IMR-90 (cell line): ENCODE measurements around the gene FKBP14. TPM values are rescaled to one million over a fixed set of nuclear protein-coding genes. Genes with fewer than 3 reads are reported as not detected.

Source experiments
- ATAC-seq: fragments of 200-7000 bp; cut with Tn5 transposase; 2 replicates; pipeline ENCODE4 v1.9.1; 2020; ENCODE audit warnings: low read depth, mild to moderate bottlenecking, moderate library complexity
- BruUV-seq: library from RNA; stranded (reverse); fragments of 400-500 nt; replicated peaks from 2 replicates; lab custom pipeline; 2021; lab: Mats Ljungman, UMichigan
- CTCF ChIA-PET: fragments of 300-600 bp; formaldehyde crosslinking; extraction: SDS; loops from one replicate; lab custom pipeline; 2021; ENCODE audit warnings: antibody characterized with exemption; lab: Yijun Ruan, JAX
- POLR2A ChIA-PET: fragments of 300-600 bp; sonication (Branson Sonifier 250); formaldehyde crosslinking; loops from one replicate; lab custom pipeline; 2022; ENCODE audit warnings: antibody characterized with exemption; ENCODE audit not compliant: unreplicated experiment; lab: Charles Lee
- DNase-seq: peaks from one replicate; pipeline ENCODE4 v3.0.0; 2013
- H2AFZ ChIP-seq: replicated peaks from 2 replicates; pipeline ENCODE3; 2013; ENCODE audit warnings: low read length, mild to moderate bottlenecking; ENCODE audit not compliant: poor library complexity
- H2AK5ac ChIP-seq: 2 replicates; pipeline ENCODE4 v1.6.1; 2013; ENCODE audit warnings: low read depth, low read length, inconsistent platforms
- H2AK9ac ChIP-seq: replicated peaks from 2 replicates; pipeline ENCODE3; 2013; ENCODE audit warnings: mild to moderate bottlenecking, low read depth, low read length, moderate library complexity; ENCODE audit not compliant: poor library complexity
- H2BK120ac ChIP-seq: 2 replicates; pipeline ENCODE4 v1.6.1; 2013; ENCODE audit warnings: low read depth, low read length, inconsistent platforms
- H2BK15ac ChIP-seq: 3 replicates; pipeline ENCODE4 v1.6.1; 2013; ENCODE audit warnings: low read depth, low read length, inconsistent platforms
- H2BK20ac ChIP-seq: 2 replicates; pipeline ENCODE4 v1.6.1; 2013; ENCODE audit warnings: low read depth, mild to moderate bottlenecking, inconsistent platforms, low read length, moderate library complexity
- H2BK5ac ChIP-seq: 2 replicates; pipeline ENCODE4 v1.6.1; 2013; ENCODE audit warnings: mild to moderate bottlenecking, low read depth, low read length, inconsistent platforms; ENCODE audit not compliant: poor library complexity, severe bottlenecking
- H3K14ac ChIP-seq: replicated peaks from 2 replicates; pipeline ENCODE4 v1.6.1; 2013; ENCODE audit warnings: low read depth, low read length, inconsistent platforms
- H3K18ac ChIP-seq: 2 replicates; pipeline ENCODE4 v1.6.1; 2013; ENCODE audit warnings: low read depth, low read length, control low read depth
- H3K23ac ChIP-seq: 2 replicates; pipeline ENCODE4 v1.6.1; 2013; ENCODE audit warnings: low read depth, low read length, inconsistent platforms
- H3K27ac ChIP-seq: 2 replicates; pipeline ENCODE4 v1.5.1; 2013; ENCODE audit warnings: mild to moderate bottlenecking, control low read depth, low read length; ENCODE audit not compliant: insufficient read depth
- H3K27me3 ChIP-seq: 2 replicates; pipeline ENCODE4 v1.6.1; 2013; ENCODE audit warnings: low read length; ENCODE audit not compliant: control insufficient read depth, insufficient read depth
- H3K36me3 ChIP-seq: 2 replicates; pipeline ENCODE4 v1.6.1; 2013; ENCODE audit warnings: low read length, mixed read lengths; ENCODE audit not compliant: control insufficient read depth, insufficient read depth
- H3K4ac ChIP-seq: 2 replicates; pipeline ENCODE4 v1.6.1; 2013; ENCODE audit warnings: low read depth, low read length, inconsistent platforms
- H3K4me1 ChIP-seq: 2 replicates; pipeline ENCODE4 v1.6.1; 2013; ENCODE audit warnings: low read length, mixed read lengths; ENCODE audit not compliant: control insufficient read depth, insufficient read depth
- H3K4me2 ChIP-seq: 2 replicates; pipeline ENCODE4 v1.6.1; 2013; ENCODE audit warnings: low read depth, mild to moderate bottlenecking, control low read depth, low read length, moderate library complexity
- H3K4me3 ChIP-seq: 2 replicates; pipeline ENCODE4 v1.5.1; 2013; ENCODE audit warnings: low read depth, mild to moderate bottlenecking, control low read depth, low read length, moderate library complexity; ENCODE audit not compliant: insufficient read depth
- H3K56ac ChIP-seq: 2 replicates; pipeline ENCODE4 v1.6.1; 2013; ENCODE audit warnings: low read length, inconsistent platforms; ENCODE audit not compliant: insufficient read depth; ENCODE audit errors: extremely low read depth
- H3K79me1 ChIP-seq, 2 experiments: 2 replicates each; pipeline ENCODE4 v1.6.1; 2013; ENCODE audit warnings: low read length in 2 of 2, inconsistent platforms in 1 of 2, low read depth in 1 of 2
- H3K9ac ChIP-seq: 2 replicates; pipeline ENCODE4 v1.6.1; 2013; ENCODE audit warnings: low read depth, low read length, control low read depth
- H3K9me1 ChIP-seq: 2 replicates; pipeline ENCODE4 v1.6.1; 2013; ENCODE audit warnings: low read length, inconsistent platforms; ENCODE audit not compliant: insufficient read depth
- H3K9me3 ChIP-seq: 2 replicates; pipeline ENCODE4 v1.6.1; 2013; ENCODE audit warnings: low read length; ENCODE audit not compliant: control insufficient read depth, insufficient read depth
- H4K20me1 ChIP-seq: 2 replicates; pipeline ENCODE4 v1.6.1; 2013; ENCODE audit warnings: low read length, inconsistent platforms; ENCODE audit not compliant: insufficient read depth
- H4K5ac ChIP-seq: 2 replicates; pipeline ENCODE4 v1.6.1; 2013; ENCODE audit warnings: mild to moderate bottlenecking, low read depth, low read length, control low read depth
- H4K8ac ChIP-seq, 2 experiments: 2 replicates each; pipeline ENCODE4 v1.6.1; 2013; ENCODE audit warnings: low read depth in 2 of 2, low read length in 2 of 2, control low read depth in 1 of 2, inconsistent platforms in 1 of 2
- H4K91ac ChIP-seq: 2 replicates; pipeline ENCODE4 v1.6.1; 2013; ENCODE audit warnings: low read depth, low read length, inconsistent platforms; ENCODE audit not compliant: insufficient read depth
- BHLHE40 ChIP-seq: fragments of 150-350 bp; IDR thresholded peaks from 2 replicates; pipeline ENCODE4 v1.6.1; 2016; ENCODE audit warnings: mild to moderate bottlenecking, low read depth, low read length
- CEBPB ChIP-seq: IDR thresholded peaks from 2 replicates; pipeline ENCODE4 v1.6.1; 2012; ENCODE audit warnings: low read depth, low read length, improper control_type of control experiment
- CHD1 ChIP-seq: IDR thresholded peaks from 2 replicates; pipeline ENCODE4 v1.6.1; 2012; ENCODE audit warnings: low read depth, low read length, improper control_type of control experiment
- FOS ChIP-seq: fragments of 150-350 bp; IDR thresholded peaks from 2 replicates; pipeline ENCODE4 v1.6.1; 2016; ENCODE audit warnings: low read depth, low read length
- MAFK ChIP-seq: IDR thresholded peaks from 2 replicates; pipeline ENCODE4 v1.6.1; 2012; ENCODE audit warnings: low read depth, low read length, improper control_type of control experiment
- MAZ ChIP-seq: IDR thresholded peaks from 2 replicates; pipeline ENCODE4 v1.6.1; 2012; ENCODE audit warnings: low read depth, mild to moderate bottlenecking, low read length, improper control_type of control experiment, moderate library complexity, borderline replicate concordance
- MXI1 ChIP-seq: IDR thresholded peaks from 2 replicates; pipeline ENCODE4 v1.6.1; 2012; ENCODE audit warnings: low read depth, mild to moderate bottlenecking, low read length, moderate library complexity, borderline replicate concordance
- NFE2L2 ChIP-seq: fragments of 150-350 bp; IDR thresholded peaks from 2 replicates; pipeline ENCODE4 v1.6.1; 2016; ENCODE audit warnings: low read depth, mild to moderate bottlenecking, low read length
- POLR2A ChIP-seq: IDR thresholded peaks from 2 replicates; pipeline ENCODE4 v1.6.1; 2012; ENCODE audit warnings: mild to moderate bottlenecking, low read depth, low read length
- RAD21 ChIP-seq: IDR thresholded peaks from 2 replicates; pipeline ENCODE4 v1.6.1; 2012; ENCODE audit warnings: low read length, improper control_type of control experiment
- RCOR1 ChIP-seq: IDR thresholded peaks from 2 replicates; pipeline ENCODE4 v1.6.1; 2012; ENCODE audit warnings: mild to moderate bottlenecking, low read length, improper control_type of control experiment; ENCODE audit not compliant: insufficient replicate concordance
- RFX5 ChIP-seq: IDR thresholded peaks from 2 replicates; pipeline ENCODE4 v1.8.0; 2012; ENCODE audit warnings: low read depth, mild to moderate bottlenecking, low read length, moderate library complexity
- SMC3 ChIP-seq: fragments of 150-350 bp; IDR thresholded peaks from 2 replicates; pipeline ENCODE4 v1.6.1; 2016; ENCODE audit warnings: low read depth, mild to moderate bottlenecking, antibody characterized with exemption, low read length, moderate library complexity
- WGBS, 2 experiments: methylation state at CpG; one replicate each; pipeline versions ENCODE4 v1.1.5 to v1.1.7; 2013; ENCODE audit warnings: missing lambda C conversion rate in 2 of 2; ENCODE audit not compliant: insufficient read length in 1 of 2; ENCODE audit errors: extremely low coverage in 2 of 2; 5-methylcytosine and 5-hydroxymethylcytosine counted together
- dilution Hi-C: fragments of 300-500 bp; cut with HindIII; formaldehyde crosslinking; loops from one replicate; pipeline ENCODE4 v1.14.3; 2018; ENCODE audit warnings: low sequenced_read_pairs; ENCODE audit not compliant: unreplicated experiment
- in situ Hi-C: fragments of 300-500 bp; cut with MboI; formaldehyde crosslinking; loops from 3 replicates; pipeline ENCODE4 v1.14.3; 2019; ENCODE audit warnings: low sequenced_read_pairs, inconsistent platforms, mixed read lengths
- intact Hi-C: fragments of 100-400 bp; cut with micrococcal nuclease; formaldehyde crosslinking; loops from 2 replicates; pipeline ENCODE4 v1.10.0; 2022
- polyA plus RNA-seq, 3 experiments: library from polyadenylated mRNA; depleted of rRNA; stranded (reverse); fragments of >200 nt; gene quantifications; 2 replicates each; pipeline ENCODE4 v1.2.3, GENCODE V29; 2012; ENCODE audit warnings: low replicate concordance in 1 of 3
- total RNA-seq: library from RNA; depleted of rRNA; stranded (reverse); fragments of >200 nt; gene quantifications from 2 replicates; pipeline ENCODE4 v1.2.3, GENCODE V29; 2012
- TF ChIP-seq, protein P1 (sequence below): fragments of 150-350 bp; IDR thresholded peaks from 2 replicates; pipeline ENCODE4 v1.6.1; 2017; ENCODE audit warnings: mild to moderate bottlenecking, antibody characterized with exemption, low read length, low read depth

FKBP14 gene
- total and polyA plus RNA-seq, 2 of the 4 experiments (the other 2 are of a cell fraction): 26.3 to 27.1 TPM

DNA sequence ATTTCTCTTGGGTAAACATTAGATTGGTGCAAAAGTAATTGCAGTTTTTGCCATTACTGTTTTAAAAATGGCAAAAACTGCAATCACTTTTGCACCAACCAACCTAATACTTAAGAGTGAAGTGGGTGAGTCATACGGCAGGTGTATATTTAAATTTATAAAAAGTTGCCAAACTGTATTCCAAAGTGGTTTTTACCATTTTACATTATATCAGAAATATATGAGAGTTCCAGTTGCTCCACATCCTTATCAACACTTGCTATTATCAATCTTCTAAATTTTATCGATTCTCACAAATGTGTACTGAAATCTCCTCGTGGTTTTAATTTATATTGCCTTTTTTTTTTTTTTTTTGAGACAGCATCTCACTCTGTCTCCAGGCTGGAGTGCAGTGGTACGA is 33.4 kb downstream of the FKBP14 start:
- Histone ChIP-seq H2BK20ac (no peak overlapping the region), H3K79me1 (peaks cover 7 to 24% of the 10 kb centered on the region in 2 experiments; a peak in 3 of 4 replicates), H3K56ac (no peak overlapping the region), H3K14ac (no peak overlapping the region), H2AK9ac (no peak overlapping the region), H3K4me1 (0 out of 2 replicates have a peak, but pooled peaks cover 1% of the 10 kb centered on the region), H2AFZ (no peak overlapping the region), H3K4me2 (no peak overlapping the region), H3K4me3 (no peak overlapping the region), H3K27ac (no peak overlapping the region), H3K27me3 (no peaks in the 10 kb centered on the region), H3K4ac (no peak overlapping the region), H4K5ac (no peak overlapping the region), H4K20me1 (no peaks in the 10 kb centered on the region), H3K9me1 (peaks cover 3% of the 10 kb centered on the region; the same call in 1 of the 2 replicates), H2BK15ac (no peak overlapping the region), H2AK5ac (no peak overlapping the region), H3K36me3 (no peaks in the 10 kb centered on the region), H2BK5ac (no peak overlapping the region), H4K8ac (no peak overlapping the region), H3K9ac (no peak overlapping the region), H3K18ac (no peak overlapping the region), H4K91ac (no peak overlapping the region), H2BK120ac (no peak overlapping the region), H3K9me3 (peaks cover 6% of the 10 kb centered on the region), H3K23ac (no peak overlapping the region)
- no CpG with 5 or more reads among the region's 4 CpGs for WGBS, 2 experiments
- no peak for ATAC-seq
- in situ Hi-C loops: no loop called here
- DNase-seq: no peak
- CTCF ChIA-PET: no interaction called here
- POLR2A ChIA-PET: no interaction called here
- dilution Hi-C loops: no loop called here
- TF ChIP-seq RCOR1 (no peak), NFE2L2 (no peak), MAFK (no peak), RAD21 (no peak), SMC3 (no peak), MAZ (no peak), RFX5 (no peak), CEBPB (no peak), FOS (no peak), BHLHE40 (no peak), CHD1 (no peak), MXI1 (no peak), POLR2A (no peak)
- TF ChIP-seq, protein P1, sequence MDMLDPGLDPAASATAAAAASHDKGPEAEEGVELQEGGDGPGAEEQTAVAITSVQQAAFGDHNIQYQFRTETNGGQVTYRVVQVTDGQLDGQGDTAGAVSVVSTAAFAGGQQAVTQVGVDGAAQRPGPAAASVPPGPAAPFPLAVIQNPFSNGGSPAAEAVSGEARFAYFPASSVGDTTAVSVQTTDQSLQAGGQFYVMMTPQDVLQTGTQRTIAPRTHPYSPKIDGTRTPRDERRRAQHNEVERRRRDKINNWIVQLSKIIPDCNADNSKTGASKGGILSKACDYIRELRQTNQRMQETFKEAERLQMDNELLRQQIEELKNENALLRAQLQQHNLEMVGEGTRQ: no peak
- BruUV-seq: no TSS peak
- intact Hi-C loops: no loop called here
